GM20000 (cell line): ENCODE data around the gene ADCY4.
A peak's percentile ranks its signal among the peaks of the same experiment; 100 is the strongest.
"Not testable (repeated sequence)": the region's sequence is repeated elsewhere in the genome, so short reads cannot be mapped to it uniquely, and the experiment has no call there.

Source experiments
- DNase-seq: peaks from one replicate; pipeline ENCODE4 v3.0.0; 2012; ENCODE audit warnings: low spot score
- TF ChIP-seq, protein P1 (sequence below): IDR thresholded peaks from 2 replicates; pipeline ENCODE4 v1.5.1; 2012; ENCODE audit warnings: mild to moderate bottlenecking, control low read depth; ENCODE audit errors: extremely low read depth, missing control alignments

The ADCY4 gene

DNA sequence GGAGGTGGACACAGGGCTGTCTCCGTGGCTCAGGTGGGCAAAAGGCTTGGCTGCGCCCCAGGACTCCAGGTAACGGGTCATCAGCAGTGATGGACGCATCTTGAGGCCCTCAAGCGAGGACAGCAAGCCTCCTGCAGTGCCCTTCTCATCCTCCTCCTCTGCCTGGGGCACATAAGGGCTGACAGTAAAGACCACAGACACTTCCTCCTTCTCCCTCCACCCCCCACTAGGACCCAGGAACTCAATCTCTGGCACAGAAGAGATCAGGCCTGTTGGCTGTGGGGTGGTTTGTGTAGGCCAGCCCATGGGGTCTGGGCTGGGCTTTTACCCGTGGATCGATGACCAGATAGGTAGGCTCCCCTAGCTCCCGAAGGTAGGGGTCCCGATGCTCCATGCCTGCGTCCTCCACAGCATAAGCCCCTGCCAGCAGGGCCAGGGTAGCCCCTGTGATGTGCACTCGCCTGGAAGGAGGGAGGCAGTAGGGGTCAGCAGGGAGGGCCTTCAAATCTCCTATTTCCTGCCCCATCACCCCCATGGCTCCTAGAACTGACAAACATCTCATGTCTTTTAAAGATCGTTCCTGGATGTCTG lies 5.7 kb downstream of the ADCY4 start:
- DNase-seq: no peak
- TF ChIP-seq, protein P1, sequence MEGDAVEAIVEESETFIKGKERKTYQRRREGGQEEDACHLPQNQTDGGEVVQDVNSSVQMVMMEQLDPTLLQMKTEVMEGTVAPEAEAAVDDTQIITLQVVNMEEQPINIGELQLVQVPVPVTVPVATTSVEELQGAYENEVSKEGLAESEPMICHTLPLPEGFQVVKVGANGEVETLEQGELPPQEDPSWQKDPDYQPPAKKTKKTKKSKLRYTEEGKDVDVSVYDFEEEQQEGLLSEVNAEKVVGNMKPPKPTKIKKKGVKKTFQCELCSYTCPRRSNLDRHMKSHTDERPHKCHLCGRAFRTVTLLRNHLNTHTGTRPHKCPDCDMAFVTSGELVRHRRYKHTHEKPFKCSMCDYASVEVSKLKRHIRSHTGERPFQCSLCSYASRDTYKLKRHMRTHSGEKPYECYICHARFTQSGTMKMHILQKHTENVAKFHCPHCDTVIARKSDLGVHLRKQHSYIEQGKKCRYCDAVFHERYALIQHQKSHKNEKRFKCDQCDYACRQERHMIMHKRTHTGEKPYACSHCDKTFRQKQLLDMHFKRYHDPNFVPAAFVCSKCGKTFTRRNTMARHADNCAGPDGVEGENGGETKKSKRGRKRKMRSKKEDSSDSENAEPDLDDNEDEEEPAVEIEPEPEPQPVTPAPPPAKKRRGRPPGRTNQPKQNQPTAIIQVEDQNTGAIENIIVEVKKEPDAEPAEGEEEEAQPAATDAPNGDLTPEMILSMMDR: no peak

- TF ChIP-seq, protein P1: peak; percentile 40
- DNase-seq: not testable (repeated sequence)
These were observed 7.0 kb downstream of the ADCY4 start for GRCh38 chr14:24327914-24328313.

DNA sequence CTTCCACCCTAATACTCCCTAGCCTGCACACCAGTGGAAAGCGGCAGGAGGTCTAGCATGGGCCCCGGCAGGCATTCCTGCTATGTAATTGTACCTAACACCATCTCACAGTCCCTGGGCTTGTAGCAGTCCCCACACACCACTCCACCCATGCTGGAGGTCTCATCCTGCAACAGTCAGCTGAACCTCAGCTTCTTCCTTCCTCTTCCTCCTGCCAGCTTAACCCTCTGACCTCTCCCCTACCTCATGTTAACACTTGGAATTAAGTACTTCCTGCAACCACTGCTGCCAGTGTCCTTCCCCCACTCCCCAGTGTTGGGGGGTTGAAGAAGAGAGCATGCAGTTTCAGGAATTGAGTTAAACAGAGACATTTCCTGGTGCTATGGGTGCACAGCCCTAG lies 7.6 kb downstream of the ADCY4 start:
- no peak for DNase-seq

DNA sequence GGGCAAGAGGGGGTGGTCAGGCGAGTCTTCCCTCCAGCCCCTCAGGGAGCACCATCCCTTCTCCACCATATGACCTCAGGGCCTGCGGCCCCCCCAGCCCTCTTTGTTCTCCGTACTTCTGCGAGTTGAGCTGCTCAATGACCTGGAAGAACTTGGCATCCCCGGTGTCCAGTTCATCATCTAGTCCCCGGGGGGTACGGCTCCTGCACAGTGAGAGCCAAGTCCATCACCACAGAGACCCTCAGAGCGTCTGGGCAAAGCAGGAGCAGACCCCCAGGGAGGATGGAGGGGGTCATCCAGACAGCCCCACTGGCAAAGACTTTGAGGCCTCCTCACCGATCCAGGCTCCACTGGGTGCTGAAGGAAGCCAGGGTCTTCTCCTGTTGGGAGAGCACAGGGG lies 8.9 kb downstream of the ADCY4 start:
- TF ChIP-seq, protein P1: no peak
- no peak for DNase-seq

More for the DNA sequence above, 7.6 kb downstream of the ADCY4 start:
- TF ChIP-seq, protein P1: no peak

GRCh38 chr14:24325041-24325530 lies 9.8 kb downstream of the ADCY4 start:
- DNase-seq: no peak
- TF ChIP-seq, protein P1: no peak

DNA sequence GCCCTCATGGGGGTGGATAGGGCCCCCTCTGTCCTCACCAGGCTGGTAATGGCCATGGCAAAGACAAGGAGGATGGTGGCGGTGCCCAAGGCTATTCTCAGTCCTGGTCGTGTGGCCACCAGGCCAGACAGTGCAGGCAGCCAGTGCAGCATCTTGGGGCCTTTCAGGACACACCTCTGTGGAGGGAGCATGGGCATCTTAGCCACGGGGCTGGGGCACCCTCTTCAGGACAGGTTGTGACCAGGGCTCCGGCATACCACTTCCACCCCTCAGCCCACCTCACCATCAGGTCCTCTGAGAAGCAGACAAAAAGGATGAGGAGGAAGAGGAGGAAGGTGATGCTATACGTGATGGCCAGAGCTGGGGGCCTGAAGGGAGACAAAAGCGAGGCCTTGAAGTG lies 10.8 kb downstream of the ADCY4 start:
- DNase-seq: no peak
- TF ChIP-seq, protein P1: no peak

- DNase-seq: no peak
- TF ChIP-seq, protein P1: no peak
These were observed 11.5 kb downstream of the ADCY4 start for GRCh38 chr14:24323341-24323740.
